Spinal cord (tissue), 10 donors: ENCODE data around the gene PLK4. TPM values are rescaled to one million over a fixed set of nuclear protein-coding genes. Genes with fewer than 3 reads are reported as not detected.
"Not testable (repeated sequence)": the region's sequence is repeated elsewhere in the genome, so short reads cannot be mapped to it uniquely, and the experiment has no call there.

Experiments
- DNase-seq, 6 donors: peaks; one replicate each; pipeline versions ENCODE4 v3.0.0 to v3.0.0-alpha.2; 2013 to 2015; ENCODE audit warnings: low spot score in 6 of 6, low read depth in 4 of 6
- H3K27ac ChIP-seq: one replicate; pipeline ENCODE4 v1.5.1; 2013; ENCODE audit warnings: low read depth, low read length, control low read depth
- H3K27me3 ChIP-seq: one replicate; pipeline ENCODE4 v1.6.1; 2013; ENCODE audit warnings: low read length; ENCODE audit not compliant: control insufficient read depth, insufficient read depth
- H3K36me3 ChIP-seq: one replicate; pipeline ENCODE4 v1.6.1; 2013; ENCODE audit warnings: low read length; ENCODE audit not compliant: control insufficient read depth, insufficient read depth
- H3K4me1 ChIP-seq: one replicate; pipeline ENCODE4 v1.6.1; 2013; ENCODE audit warnings: low read length; ENCODE audit not compliant: control insufficient read depth, insufficient read depth
- H3K4me3 ChIP-seq: one replicate; pipeline ENCODE4 v1.5.1; 2013; ENCODE audit warnings: low read depth, low read length, control low read depth
- H3K9me3 ChIP-seq: one replicate; pipeline ENCODE4 v1.6.1; 2013; ENCODE audit warnings: low read length; ENCODE audit not compliant: control insufficient read depth, insufficient read depth
- WGBS: methylation state at CpG from one replicate; pipeline ENCODE4 v1.1.5; 2013; ENCODE audit warnings: missing lambda C conversion rate; ENCODE audit not compliant: insufficient coverage; 5-methylcytosine and 5-hydroxymethylcytosine counted together
- polyA plus RNA-seq, 2 donors: library from polyadenylated mRNA; unstranded; fragments of 120-200 nt; gene quantifications; one replicate each; pipeline ENCODE4 v1.2.1, GENCODE V29; 2013; ENCODE audit not compliant: insufficient read length in 2 of 2
- total RNA-seq, 2 donors: library from RNA; depleted of rRNA in 1 of 2; stranded (reverse); fragments of 120-200 nt in 1 of 2; fragments of >200 nt in 1 of 2; gene quantifications; one replicate each; pipeline versions ENCODE4 v1.2.3 to v1.2.4, GENCODE V29; 2013 to 2014
- donor health status: healthy.

Gene PLK4
- total and polyA plus RNA-seq, 4 donors, result 9.9 to 16.1 (median 12.2) TPM

DNA sequence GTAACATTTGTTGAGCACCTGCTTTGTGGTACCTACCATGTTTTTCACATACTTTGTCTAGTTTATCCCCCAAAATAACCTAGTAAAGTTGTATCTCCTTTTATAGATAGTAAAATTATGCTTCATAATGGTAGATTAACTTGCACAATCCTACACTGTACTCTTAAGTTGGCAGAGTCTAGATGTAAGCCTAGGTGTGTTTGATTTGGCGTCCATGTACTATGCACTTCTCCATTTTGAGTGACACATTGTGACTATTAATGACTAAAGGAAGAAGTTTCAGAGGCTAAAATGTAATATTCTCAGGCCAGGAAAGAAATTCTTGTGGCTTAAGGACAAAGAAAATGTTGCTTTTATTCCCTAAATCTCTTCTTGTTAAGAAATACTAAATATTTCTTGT lies 15.4 kb downstream of the PLK4 start:
- H3K36me3 ChIP-seq, result no peaks in the 10 kb centered on the region
- H3K4me3 ChIP-seq, result no peak overlapping the region
- H3K4me1 ChIP-seq, result no peaks in the 10 kb centered on the region
- no peaks in the 10 kb centered on the region for H3K27me3 ChIP-seq
- H3K9me3 ChIP-seq, result no peaks in the 10 kb centered on the region
- no peak overlapping the region for H3K27ac ChIP-seq
- no peak for DNase-seq
- no CpG with 5 or more reads among the region's 1 CpG for WGBS

DNA sequence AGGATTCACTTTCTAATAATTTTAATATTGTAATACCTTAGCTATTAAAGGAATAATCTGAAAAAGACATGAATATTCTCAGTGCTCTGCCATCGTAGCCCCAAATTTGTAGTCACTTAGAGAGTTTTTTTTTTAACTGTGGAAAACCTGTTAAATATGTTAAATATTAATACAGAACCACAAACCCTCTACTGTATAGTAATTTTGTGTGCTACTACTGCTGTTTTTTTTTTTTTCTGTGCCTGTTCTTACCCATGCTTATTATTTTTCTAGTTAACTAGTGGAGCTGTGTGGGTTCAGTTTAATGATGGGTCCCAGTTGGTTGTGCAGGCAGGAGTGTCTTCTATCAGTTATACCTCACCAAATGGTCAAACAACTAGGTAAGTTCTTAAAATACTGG lies 15.8 kb downstream of the PLK4 start:
- H3K4me1 ChIP-seq, result no peaks in the 10 kb centered on the region
- DNase-seq, result no peak
- no peaks in the 10 kb centered on the region for H3K9me3 ChIP-seq
- no peak overlapping the region for H3K4me3 ChIP-seq
- H3K27me3 ChIP-seq, result no peaks in the 10 kb centered on the region
- H3K27ac ChIP-seq, result no peak overlapping the region
- no CpG with 5 or more reads among the region's 1 CpG for WGBS
- H3K36me3 ChIP-seq, result no peaks in the 10 kb centered on the region

DNA sequence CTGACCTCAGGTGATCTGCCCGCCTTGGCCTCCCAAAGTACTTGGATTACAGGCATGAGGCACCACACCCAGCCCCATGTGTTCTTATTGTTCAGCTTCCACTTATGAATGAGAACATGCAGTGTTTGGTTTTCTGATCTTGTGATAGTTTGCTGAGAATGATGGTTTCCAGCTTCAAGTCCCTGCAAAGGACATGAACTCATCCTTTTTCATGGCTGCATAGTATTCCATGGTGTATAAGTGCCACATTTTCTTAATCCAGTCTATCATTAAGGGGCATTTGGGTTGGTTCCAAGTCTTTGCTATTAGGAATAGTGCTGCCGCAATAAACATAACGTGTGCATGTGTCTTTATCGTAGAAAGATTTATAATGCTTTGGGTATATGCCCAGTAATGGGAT lies 19.0 kb downstream of the PLK4 start:
- H3K27ac ChIP-seq, H3K36me3 ChIP-seq, H3K9me3 ChIP-seq, DNase-seq, H3K27me3 ChIP-seq, H3K4me3 ChIP-seq, H3K4me1 ChIP-seq: not testable (repeated sequence)
- WGBS, result no CpG with 5 or more reads among the region's 4 CpGs

DNA sequence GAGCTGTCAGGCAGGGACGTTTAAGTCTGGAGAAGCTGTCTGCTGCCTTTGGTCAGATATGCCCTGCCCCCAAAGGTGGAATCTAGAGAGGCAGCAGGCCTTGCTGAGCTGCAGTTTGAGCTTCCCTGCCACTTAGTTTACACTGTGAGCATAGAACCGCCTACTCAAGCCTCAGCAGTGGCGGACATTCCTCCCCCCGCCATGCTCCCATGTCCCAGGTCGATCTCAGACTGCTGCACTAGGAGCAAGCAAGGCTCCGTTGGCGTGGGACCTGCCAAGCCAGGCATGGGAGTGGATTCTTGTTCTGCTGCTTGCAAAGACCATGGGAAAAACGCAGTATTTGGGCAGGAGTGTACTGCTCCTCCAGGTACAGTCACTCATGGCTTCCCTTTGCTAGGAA lies 24.3 kb downstream of the PLK4 start:
- Histone ChIP-seq H3K36me3 (no peaks in the 10 kb centered on the region), H3K27me3 (no peaks in the 10 kb centered on the region), H3K4me3 (no peak overlapping the region), H3K4me1 (no peaks in the 10 kb centered on the region), H3K9me3 (no peaks in the 10 kb centered on the region), H3K27ac (no peak overlapping the region)
- no peak for DNase-seq
- 88% methylated on average over 8 of the region's 8 CpGs for WGBS

DNA sequence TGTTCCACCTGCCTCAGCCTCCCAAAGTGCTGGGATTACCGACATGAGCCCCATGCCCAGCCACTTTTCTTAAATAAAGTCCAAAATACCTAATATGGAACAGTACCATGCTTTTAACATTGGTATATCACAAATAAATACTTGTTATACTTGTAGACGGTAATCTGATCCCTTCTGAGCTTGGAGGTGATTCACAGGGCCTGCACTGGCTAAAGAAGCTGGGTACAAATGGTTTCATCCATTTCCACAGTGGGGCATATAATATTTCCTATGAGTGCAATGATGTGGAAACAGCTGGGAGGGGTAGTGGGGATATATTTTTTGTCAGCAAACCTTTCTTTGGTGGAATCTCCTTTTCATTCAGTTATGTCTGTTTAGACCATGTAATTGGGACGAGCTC lies 35.8 kb downstream of the PLK4 start:
- H3K9me3 ChIP-seq, result no peaks in the 10 kb centered on the region
- H3K36me3 ChIP-seq, result peaks cover 2% of the 10 kb centered on the region
- WGBS, result 100% methylated on average over 1 of the region's 3 CpGs
- no peak overlapping the region for H3K27ac ChIP-seq
- H3K27me3 ChIP-seq, result no peaks in the 10 kb centered on the region
- no peak for DNase-seq
- H3K4me1 ChIP-seq, result no peaks in the 10 kb centered on the region
- no peak overlapping the region for H3K4me3 ChIP-seq

DNA sequence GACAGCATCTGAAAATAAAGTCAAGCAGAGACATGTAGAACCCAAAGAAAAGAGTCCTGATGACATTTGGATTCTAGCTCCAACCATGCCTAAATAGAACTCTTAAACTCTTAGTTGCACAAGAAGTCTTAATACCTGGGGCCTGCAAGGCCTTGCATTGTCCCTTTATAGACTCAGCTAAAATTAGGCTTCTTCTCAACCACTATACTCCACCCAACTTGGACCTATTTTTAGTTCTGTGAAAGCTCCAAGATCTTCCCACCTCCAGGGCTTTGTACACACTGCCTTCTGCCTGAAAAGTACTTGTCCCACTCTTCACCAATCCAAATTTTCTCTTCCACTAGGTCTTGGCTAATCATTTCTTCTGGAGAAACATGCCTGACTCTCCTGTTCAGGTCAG lies 36.5 kb downstream of the PLK4 start:
- Histone ChIP-seq H3K4me1 (no peaks in the 10 kb centered on the region), H3K36me3 (peaks cover 2% of the 10 kb centered on the region), H3K4me3 (no peak overlapping the region), H3K27ac (no peak overlapping the region), H3K9me3 (no peaks in the 10 kb centered on the region), H3K27me3 (no peaks in the 10 kb centered on the region)
- no peak for DNase-seq

DNA sequence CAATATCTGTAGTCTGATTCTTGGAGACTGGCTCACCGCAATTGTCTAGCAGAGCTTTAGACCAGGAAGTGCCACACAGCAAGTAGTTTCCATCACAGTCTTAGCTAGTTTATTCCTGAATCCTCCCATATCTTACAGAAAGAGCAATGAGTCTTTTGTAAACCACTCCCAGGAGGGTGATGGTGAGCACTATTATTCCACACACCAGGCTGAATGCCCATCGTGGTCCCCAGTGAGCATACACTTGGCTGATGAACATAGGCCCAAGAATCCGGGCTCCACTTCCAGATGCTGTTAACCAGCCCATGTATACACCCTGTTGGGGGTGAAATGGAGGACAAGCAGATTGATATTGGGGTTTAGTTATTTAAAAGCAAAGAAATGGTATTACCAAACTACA lies 39.8 kb downstream of the PLK4 start:
- no peaks in the 10 kb centered on the region for H3K4me1 ChIP-seq
- H3K27ac ChIP-seq, result no peak overlapping the region
- no peaks in the 10 kb centered on the region for H3K9me3 ChIP-seq
- DNase-seq, result peak in 2 of 6 donors; percentile 1 to 68
- H3K36me3 ChIP-seq, result peaks cover 5% of the 10 kb centered on the region
- WGBS, result no CpG with 5 or more reads among the region's 3 CpGs
- H3K27me3 ChIP-seq, result no peaks in the 10 kb centered on the region
- no peak overlapping the region for H3K4me3 ChIP-seq

DNA sequence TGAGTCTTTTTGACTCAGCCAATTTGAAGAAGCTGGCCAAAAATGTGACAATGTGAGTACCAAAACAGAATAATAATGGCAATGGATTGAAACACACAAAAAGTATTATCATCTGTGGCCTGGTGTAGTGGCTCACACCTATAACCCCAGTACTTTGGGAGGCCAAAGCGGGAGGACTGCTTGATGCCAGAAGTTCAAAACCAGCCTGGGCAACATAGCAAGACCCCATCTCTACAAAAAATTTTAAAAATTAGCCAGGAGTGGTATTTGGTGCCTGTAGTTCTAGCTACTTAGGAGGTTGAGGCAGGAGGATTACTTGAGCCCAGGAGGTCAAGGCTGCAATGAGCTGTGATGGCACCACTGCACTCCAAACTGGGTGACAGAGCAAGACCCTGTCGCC lies 41.5 kb downstream of the PLK4 start:
- no CpG with 5 or more reads among the region's 2 CpGs for WGBS
- Histone ChIP-seq H3K27ac (no peak overlapping the region), H3K9me3 (no peaks in the 10 kb centered on the region), H3K36me3 (peaks cover 4% of the 10 kb centered on the region), H3K27me3 (no peaks in the 10 kb centered on the region), H3K4me3 (no peak overlapping the region), H3K4me1 (no peaks in the 10 kb centered on the region)
- DNase-seq, result no peak

DNA sequence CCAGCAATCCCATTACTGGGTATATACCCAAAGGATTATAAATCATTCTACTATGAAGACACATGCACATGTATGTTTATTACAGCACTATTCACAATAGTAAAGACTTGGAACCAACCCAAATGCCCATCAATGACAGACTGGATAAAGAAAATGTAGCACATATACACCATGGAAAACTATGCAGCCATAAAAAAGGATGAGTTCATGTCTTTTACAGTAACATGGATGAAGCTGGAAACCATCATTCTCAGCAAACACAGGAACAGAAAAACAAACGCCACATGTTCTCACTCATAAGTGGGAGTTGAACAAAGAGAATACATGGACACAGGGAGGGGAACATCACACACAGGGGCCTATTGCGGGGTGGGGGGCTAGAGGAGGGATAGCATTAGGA lies 45.0 kb downstream of the PLK4 start:
- H3K4me1 ChIP-seq, H3K36me3 ChIP-seq, H3K9me3 ChIP-seq, H3K27me3 ChIP-seq, DNase-seq, H3K4me3 ChIP-seq, H3K27ac ChIP-seq: not testable (repeated sequence)
- no CpG with 5 or more reads among the region's 2 CpGs for WGBS

DNA sequence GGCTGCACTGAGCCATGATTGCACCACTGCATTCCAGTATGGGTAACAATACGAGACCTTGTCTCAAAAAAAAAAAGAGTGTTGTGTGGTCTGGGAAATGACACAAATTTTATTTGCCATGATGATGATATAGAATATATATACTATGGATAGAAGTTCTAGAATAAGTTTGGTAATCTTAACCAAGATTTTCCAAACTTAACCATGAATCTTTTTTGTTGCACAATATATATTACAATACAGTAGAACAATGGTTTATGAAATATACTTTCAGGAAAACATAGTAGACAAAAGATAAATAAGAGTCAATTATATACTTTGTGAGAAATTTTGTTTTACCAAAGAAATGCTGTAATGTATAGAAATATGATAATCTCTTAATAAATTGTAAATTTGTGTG lies 49.5 kb downstream of the PLK4 start:
- Histone ChIP-seq H3K36me3 (peaks cover 8% of the 10 kb centered on the region), H3K4me3 (no peak overlapping the region), H3K27ac (no peak overlapping the region), H3K27me3 (no peaks in the 10 kb centered on the region), H3K4me1 (no peaks in the 10 kb centered on the region), H3K9me3 (no peaks in the 10 kb centered on the region)
- WGBS, result no CpG with 5 or more reads among the region's 1 CpG
- no peak for DNase-seq

DNA sequence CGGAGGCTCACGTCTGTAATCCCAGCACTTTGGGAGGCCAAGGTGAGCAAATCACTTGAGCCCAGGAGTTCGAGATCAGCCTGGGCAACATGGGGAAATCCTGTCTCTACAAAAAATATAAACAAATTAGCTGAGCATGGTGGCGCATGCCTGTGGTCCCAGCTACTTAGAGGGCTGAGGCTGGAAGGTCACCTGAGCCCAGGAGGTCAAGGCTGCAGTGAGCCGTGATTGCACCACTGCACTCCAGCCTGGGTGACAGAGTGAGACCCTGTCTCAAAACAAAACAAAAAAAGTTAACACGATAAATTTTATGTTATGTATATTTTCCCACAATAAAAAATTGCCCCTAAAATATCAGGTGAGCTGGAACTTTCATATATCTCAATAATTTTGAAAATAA lies 51.1 kb downstream of the PLK4 start:
- H3K9me3 ChIP-seq, result not testable (repeated sequence)

More for the DNA sequence above, 51.1 kb downstream of the PLK4 start:
- H3K4me1 ChIP-seq, DNase-seq, H3K27me3 ChIP-seq, H3K4me3 ChIP-seq, H3K36me3 ChIP-seq, H3K27ac ChIP-seq: not testable (repeated sequence)
- 97% methylated on average over 5 of the region's 6 CpGs for WGBS
